B cell (primary cell): Measurements from ENCODE around the gene THRB. TPM values are rescaled to one million over a fixed set of nuclear protein-coding genes. Genes with fewer than 3 reads are reported as not detected.

Source experiments
- ATAC-seq: fragments of 200-7000 bp; cut with Tn5 transposase; one replicate; pipeline ENCODE4 v1.10.0; 2021; ENCODE audit warnings: low read depth, mild to moderate bottlenecking, moderate number of reproducible peaks, moderate library complexity
- CTCF ChIA-PET: fragments of 350-600 bp; sonication (Branson Sonifier 250); formaldehyde crosslinking; loops from one replicate; lab custom pipeline; 2021; ENCODE audit warnings: antibody characterized with exemption, inconsistent platforms; lab: Charles Lee
- POLR2A ChIA-PET: fragments of 350-600 bp; sonication (Branson Sonifier 250); formaldehyde crosslinking; loops from one replicate; lab custom pipeline; 2021; ENCODE audit warnings: antibody characterized with exemption; lab: Charles Lee
- DNase-seq: peaks from one replicate; pipeline ENCODE4 v3.0.0; 2013
- H2AFZ ChIP-seq: 2 replicates; pipeline ENCODE4 v1.6.1; 2012; ENCODE audit warnings: mild to moderate bottlenecking, low read depth, low read length; ENCODE audit not compliant: insufficient read depth, poor library complexity, severe bottlenecking
- H3K27ac ChIP-seq, 2 donors: 1 replicate in 1 of 2; 2 replicates in 1 of 2; pipeline ENCODE4 v1.5.1; 2012 to 2013; ENCODE audit warnings: low read length in 2 of 2, mild to moderate bottlenecking in 2 of 2, moderate library complexity in 1 of 2
- H3K27me3 ChIP-seq, 4 experiments: fragments of 200-600 bp in 1 of 4; sonication (generic) in 1 of 4; replicated peaks in 1 of 4; 1 replicate in 2 of 4; 2 replicates in 2 of 4; pipeline versions ENCODE4 v1.6.1 to v1.7.0; 2013 to 2016; ENCODE audit warnings: low read length in 3 of 4, mild to moderate bottlenecking in 2 of 4, mixed read lengths in 1 of 4, moderate library complexity in 1 of 4; ENCODE audit not compliant: insufficient read depth in 4 of 4, control insufficient read depth in 3 of 4; ENCODE audit errors: control extremely low read depth in 1 of 4
- H3K36me3 ChIP-seq, 2 experiments: replicated peaks in 1 of 2; 1 replicate in 1 of 2; 2 replicates in 1 of 2; pipeline versions ENCODE4 v1.6.1 to v1.7.1; 2013; ENCODE audit warnings: low read length in 1 of 2; ENCODE audit not compliant: insufficient read depth in 2 of 2, control insufficient read depth in 1 of 2; ENCODE audit errors: control extremely low read depth in 1 of 2, extremely low read depth in 1 of 2
- H3K4me1 ChIP-seq, 2 donors: fragments of 200-600 bp in 1 of 2; sonication (generic) in 1 of 2; 1 replicate in 1 of 2; 2 replicates in 1 of 2; pipeline versions ENCODE4 v1.5.1 to v1.6.1; 2013 to 2017; ENCODE audit warnings: low read length in 2 of 2; ENCODE audit not compliant: control insufficient read depth in 2 of 2, insufficient read depth in 2 of 2
- H3K4me2 ChIP-seq: replicated peaks from 2 replicates; pipeline ENCODE3; 2012; ENCODE audit warnings: mild to moderate bottlenecking, low read depth, low read length; ENCODE audit not compliant: poor library complexity, severe bottlenecking
- H3K4me3 ChIP-seq, 5 experiments: fragments of 200-600 bp in 1 of 5; sonication (generic) in 1 of 5; 1 replicate in 3 of 5; 2 replicates in 2 of 5; pipeline versions ENCODE4 v1.5.1 to v1.7.0; 2011 to 2016; ENCODE audit warnings: low read length in 4 of 5, mild to moderate bottlenecking in 4 of 5, low read depth in 2 of 5, control low read depth in 1 of 5, moderate library complexity in 1 of 5; ENCODE audit not compliant: insufficient read depth in 1 of 5; ENCODE audit errors: control extremely low read depth in 1 of 5, extremely low read depth in 1 of 5
- H3K79me2 ChIP-seq: fragments of 200-600 bp; sonication (generic); one replicate; pipeline ENCODE4 v1.6.0; 2016; ENCODE audit warnings: low read length; ENCODE audit not compliant: control insufficient read depth, insufficient read depth
- H3K9ac ChIP-seq: fragments of 200-600 bp; sonication (generic); 2 replicates; pipeline ENCODE4 v1.6.1; 2017; ENCODE audit warnings: mild to moderate bottlenecking, low read length, moderate library complexity
- H3K9me3 ChIP-seq, 3 donors: one replicate each; pipeline versions ENCODE4 v1.6.1 to v1.7.1; 2013; ENCODE audit warnings: low read length in 2 of 3; ENCODE audit not compliant: control insufficient read depth in 2 of 3, insufficient read depth in 1 of 3; ENCODE audit errors: control extremely low read depth in 1 of 3
- H4K20me1 ChIP-seq: 2 replicates; pipeline ENCODE4 v1.6.0; 2012; ENCODE audit warnings: mild to moderate bottlenecking, low read length; ENCODE audit not compliant: insufficient read depth, control insufficient read depth, poor library complexity, severe bottlenecking
- H3K27ac Mint-ChIP-seq: one replicate; pipeline ENCODE4 v1.8.0; 2021; ENCODE audit warnings: mixed read lengths
- H3K27me3 Mint-ChIP-seq: one replicate; pipeline ENCODE4 v1.8.0; 2021; ENCODE audit warnings: mixed read lengths
- H3K4me1 Mint-ChIP-seq: one replicate; pipeline ENCODE4 v1.8.0; 2021; ENCODE audit warnings: mixed read lengths
- H3K4me3 Mint-ChIP-seq: one replicate; pipeline ENCODE4 v1.8.0; 2021; ENCODE audit warnings: mixed read lengths
- H3K9me3 Mint-ChIP-seq: one replicate; pipeline ENCODE4 v1.8.0; 2022; ENCODE audit warnings: mixed read lengths; ENCODE audit not compliant: insufficient read depth
- CTCF ChIP-seq: fragments of 200-600 bp; IDR thresholded peaks from one replicate; pipeline ENCODE4 v1.8.0; 2022; ENCODE audit warnings: antibody characterized with exemption, mild to moderate bottlenecking
- EZH2 ChIP-seq: IDR thresholded peaks from 2 replicates; pipeline ENCODE4 v1.6.1; 2012; ENCODE audit warnings: borderline replicate concordance, low read depth, mild to moderate bottlenecking, moderate library complexity, low read length; ENCODE audit not compliant: insufficient read depth, poor library complexity, severe bottlenecking
- WGBS: methylation state at CpG from one replicate; pipeline ENCODE4 v1.1.5; 2013; ENCODE audit warnings: missing lambda C conversion rate; ENCODE audit not compliant: insufficient coverage; 5-methylcytosine and 5-hydroxymethylcytosine counted together
- intact Hi-C: fragments of 100-400 bp; cut with micrococcal nuclease; formaldehyde crosslinking; loops from one replicate; pipeline ENCODE4 v1.10.0; 2022
- polyA plus RNA-seq: library from polyadenylated mRNA; depleted of rRNA; stranded (reverse); fragments of >200 nt; gene quantifications from 2 replicates; pipeline ENCODE4 v1.2.3, GENCODE V29; 2012
- total RNA-seq, 2 donors: library from RNA; stranded (reverse); fragments of 120-200 nt in 1 of 2; gene quantifications; 1 replicate in 1 of 2; 2 replicates in 1 of 2; pipeline versions ENCODE4 v1.2.3 to v1.2.4, GENCODE V29; 2013 to 2022

THRB gene
- total and polyA plus RNA-seq, 2 donors (not counting 1 experiment from before 2014, with no cell fraction given), result 0.86 to 1.8 TPM

DNA sequence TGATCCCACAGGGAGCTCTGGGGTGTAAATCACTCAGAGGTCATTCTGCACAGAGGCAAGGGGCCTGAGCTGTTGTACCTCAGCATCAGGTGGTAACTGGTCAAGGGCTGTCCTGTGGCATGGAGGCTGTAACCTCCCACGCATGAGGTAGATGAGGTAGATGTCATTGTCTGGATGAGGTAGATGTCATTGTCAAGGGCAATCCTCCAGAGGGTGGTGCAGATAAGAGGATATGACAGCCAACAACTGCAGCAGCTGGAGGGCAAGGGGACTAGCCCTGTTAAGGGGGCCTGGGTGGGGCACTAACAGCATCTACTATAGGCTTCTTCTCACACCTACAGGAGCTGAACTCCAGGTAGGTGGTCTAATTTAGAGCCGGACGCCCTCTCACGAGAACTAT lies 55.6 kb downstream of the THRB start:
- H4K20me1 ChIP-seq, result no peaks in the 10 kb centered on the region

GRCh38 chr3:24437326-24437725 lies 57.3 kb downstream of the THRB start:
- peaks cover 10% of the 10 kb centered on the region for H3K27me3 Mint-ChIP-seq
- Histone ChIP-seq H3K79me2 (no peaks in the 10 kb centered on the region), H3K27me3 (peaks cover 0 to 3% (median 0%) of the 10 kb centered on the region in 4 experiments), H2AFZ (no peak overlapping the region), H3K27ac (no peak overlapping the region), H3K9ac (no peak overlapping the region), H3K4me2 (no peak overlapping the region), H3K9me3 (no peaks in the 10 kb centered on the region), H4K20me1 (no peaks in the 10 kb centered on the region), H3K36me3 (no peaks in the 10 kb centered on the region), H3K4me1 (no peaks in the 10 kb centered on the region), H3K4me3 (no peak overlapping the region)
- intact Hi-C loops, result no loop called here
- no peaks in the 10 kb centered on the region for H3K9me3 Mint-ChIP-seq
- no peak for DNase-seq
- H3K4me1 Mint-ChIP-seq, result no peaks in the 10 kb centered on the region
- no peak overlapping the region for H3K4me3 Mint-ChIP-seq
- H3K27ac Mint-ChIP-seq, result no peak overlapping the region
- ChIA-PET POLR2A (no interaction called here), CTCF (no interaction called here)
- WGBS, result no CpG with 5 or more reads among the region's 2 CpGs
- TF ChIP-seq CTCF (no peak), EZH2 (no peak)
- no peak for ATAC-seq

More for the DNA sequence above, 55.6 kb downstream of the THRB start:
- DNase-seq (no peak), ATAC-seq (no peak)
- POLR2A ChIA-PET, result no interaction called here
- TF ChIP-seq CTCF (no peak), EZH2 (no peak)
- no peak overlapping the region for H3K27ac ChIP-seq
- no peaks in the 10 kb centered on the region for H3K9me3 ChIP-seq
- Mint-ChIP-seq H3K4me1 (no peaks in the 10 kb centered on the region), H3K27ac (no peak overlapping the region), H3K9me3 (no peaks in the 10 kb centered on the region), H3K4me3 (no peak overlapping the region), H3K27me3 (peaks cover 10% of the 10 kb centered on the region)
- intact Hi-C loops, result no loop called here
- no peaks in the 10 kb centered on the region for H3K27me3 ChIP-seq
- H3K4me1 ChIP-seq, result no peaks in the 10 kb centered on the region
- CTCF ChIA-PET, result no interaction called here
- no peak overlapping the region for H3K4me2 ChIP-seq
- H3K9ac ChIP-seq, result no peak overlapping the region
- no peak overlapping the region for H2AFZ ChIP-seq
- H3K36me3 ChIP-seq, result no peaks in the 10 kb centered on the region
- H3K4me3 ChIP-seq, result no peak overlapping the region
- no CpG with 5 or more reads among the region's 4 CpGs for WGBS
- no peaks in the 10 kb centered on the region for H3K79me2 ChIP-seq
